ENCODE data around the gene SELENON. TPM values are rescaled to one million over a fixed set of nuclear protein-coding genes. Genes with fewer than 3 reads are reported as not detected.

The SELENON gene, protein sequence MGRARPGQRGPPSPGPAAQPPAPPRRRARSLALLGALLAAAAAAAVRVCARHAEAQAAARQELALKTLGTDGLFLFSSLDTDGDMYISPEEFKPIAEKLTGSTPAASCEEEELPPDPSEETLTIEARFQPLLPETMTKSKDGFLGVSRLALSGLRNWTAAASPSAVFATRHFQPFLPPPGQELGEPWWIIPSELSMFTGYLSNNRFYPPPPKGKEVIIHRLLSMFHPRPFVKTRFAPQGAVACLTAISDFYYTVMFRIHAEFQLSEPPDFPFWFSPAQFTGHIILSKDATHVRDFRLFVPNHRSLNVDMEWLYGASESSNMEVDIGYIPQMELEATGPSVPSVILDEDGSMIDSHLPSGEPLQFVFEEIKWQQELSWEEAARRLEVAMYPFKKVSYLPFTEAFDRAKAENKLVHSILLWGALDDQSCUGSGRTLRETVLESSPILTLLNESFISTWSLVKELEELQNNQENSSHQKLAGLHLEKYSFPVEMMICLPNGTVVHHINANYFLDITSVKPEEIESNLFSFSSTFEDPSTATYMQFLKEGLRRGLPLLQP
- 12.9 TPM for total RNA-seq (2013)
- 10 to 100 TPM in 1 of 3 donors, 1 to 10 TPM in 2; 1.5 to 31.5 (median 3.5) TPM for polyA plus RNA-seq
- 15.8 and 29.8 TPM in 2 replicates for polyA minus RNA-seq
- 3.9 to 45.7 (median 13.0) reads per million in 11 experiments for total RNA-seq

DNA sequence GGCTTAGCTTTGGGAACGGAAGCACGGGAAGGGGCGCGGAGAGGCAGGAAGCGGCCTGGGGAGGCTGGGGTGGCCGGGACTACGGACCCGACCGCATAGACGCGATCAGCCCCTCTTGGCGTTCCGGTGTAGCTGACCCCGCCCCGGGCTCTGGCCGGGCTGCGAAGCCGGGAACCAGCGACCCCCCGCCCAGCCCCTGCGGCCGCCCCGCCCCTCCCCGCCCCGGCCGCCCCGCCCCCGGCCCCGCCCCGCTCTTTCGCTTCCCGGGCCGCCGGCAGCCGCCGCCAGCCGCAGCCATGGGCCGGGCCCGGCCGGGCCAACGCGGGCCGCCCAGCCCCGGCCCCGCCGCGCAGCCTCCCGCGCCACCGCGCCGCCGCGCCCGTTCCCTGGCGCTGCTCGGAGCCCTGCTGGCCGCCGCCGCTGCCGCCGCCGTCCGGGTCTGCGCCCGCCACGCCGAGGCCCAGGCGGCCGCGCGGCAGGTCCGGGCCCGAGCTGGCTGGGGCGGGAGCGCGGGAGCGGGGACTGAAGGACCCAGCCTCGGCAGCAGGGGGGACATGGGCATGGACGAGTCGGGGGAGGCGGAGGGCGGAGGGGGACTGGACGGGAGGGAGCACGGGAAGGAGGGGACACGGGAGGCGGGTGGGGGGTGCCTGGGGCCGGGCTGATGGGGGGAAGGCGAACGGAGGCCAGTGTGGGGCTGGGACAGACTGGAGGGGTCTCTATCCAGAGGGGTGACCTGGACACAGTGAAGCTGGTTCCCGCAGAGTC is at the start of gene SELENON:
Gene SELENON, plus strand, starts transcription at position 259 of the 768 bp plus-strand sequence. Its CDS starts 38 bp downstream, at position 297.
- no peaks in the 10 kb centered on the region for H3K9me3 ChIP-seq (replicated peaks in 1 of 2; ENCODE audit: control insufficient read depth in 1 of 2, insufficient read depth in 1 of 2, low read length in 2 of 2)
- under 1% methylated on average over 76 of the region's 91 CpGs for WGBS (ENCODE audit: insufficient coverage)
- Mint-ChIP-seq H3K4me1 (peaks cover 43% of the 10 kb centered on the region), H3K36me3 (peaks cover 3 to 13% of the 10 kb centered on the region in 2 donors), H3K27ac (peak within 1 kb of the TSS in 4 of 7 donors; percentile 42 to 86 (median 79)), H3K9me3 (no peaks in the 10 kb centered on the region), H3K27me3 (ENCODE audit: low read depth in 3 of 3) (peaks cover 1 to 2% (median 2%) of the 10 kb centered on the region in 3 donors), H3K4me3 (peak within 1 kb of the TSS; percentile 90 to 93)
- no peaks in the 10 kb centered on the region for H3K27me3 ChIP-seq (ENCODE audit: control insufficient read depth in 2 of 2, insufficient read depth in 2 of 2, low read length in 2 of 2)
- H3K4me2 ChIP-seq (replicated peaks; ENCODE audit: extremely low read depth, low read length, poor library complexity, severe bottlenecking): peak within 1 kb of the TSS; percentile 85
- peak within 1 kb of the TSS; percentile 65 for H3K9ac ChIP-seq (ENCODE audit: insufficient read depth, low read length, poor library complexity, severe bottlenecking)
- DNase-seq: peak in 1 of 3 donors; percentile 16
- H4K20me1 ChIP-seq (ENCODE audit: insufficient read depth, low read length): no peaks in the 10 kb centered on the region
- intact Hi-C loops (cut with micrococcal nuclease): loop anchor here (10.0 kb wide), 1 partner anchor 185 kb away; the partner anchor contains the start of gene MAN1C1 (in 2 of the 2)
- peak within 1 kb of the TSS; percentile 86 for H2AFZ ChIP-seq (ENCODE audit: insufficient read depth, low read depth, low read length, poor library complexity, severe bottlenecking)
- H3K4me3 ChIP-seq (replicated peaks in 1 of 3; ENCODE audit: low read depth in 2 of 3, low read length in 3 of 3): peak within 1 kb of the TSS; percentile 48 to 78 (median 61)
- TF ChIP-seq, protein P1, sequence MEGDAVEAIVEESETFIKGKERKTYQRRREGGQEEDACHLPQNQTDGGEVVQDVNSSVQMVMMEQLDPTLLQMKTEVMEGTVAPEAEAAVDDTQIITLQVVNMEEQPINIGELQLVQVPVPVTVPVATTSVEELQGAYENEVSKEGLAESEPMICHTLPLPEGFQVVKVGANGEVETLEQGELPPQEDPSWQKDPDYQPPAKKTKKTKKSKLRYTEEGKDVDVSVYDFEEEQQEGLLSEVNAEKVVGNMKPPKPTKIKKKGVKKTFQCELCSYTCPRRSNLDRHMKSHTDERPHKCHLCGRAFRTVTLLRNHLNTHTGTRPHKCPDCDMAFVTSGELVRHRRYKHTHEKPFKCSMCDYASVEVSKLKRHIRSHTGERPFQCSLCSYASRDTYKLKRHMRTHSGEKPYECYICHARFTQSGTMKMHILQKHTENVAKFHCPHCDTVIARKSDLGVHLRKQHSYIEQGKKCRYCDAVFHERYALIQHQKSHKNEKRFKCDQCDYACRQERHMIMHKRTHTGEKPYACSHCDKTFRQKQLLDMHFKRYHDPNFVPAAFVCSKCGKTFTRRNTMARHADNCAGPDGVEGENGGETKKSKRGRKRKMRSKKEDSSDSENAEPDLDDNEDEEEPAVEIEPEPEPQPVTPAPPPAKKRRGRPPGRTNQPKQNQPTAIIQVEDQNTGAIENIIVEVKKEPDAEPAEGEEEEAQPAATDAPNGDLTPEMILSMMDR (IDR thresholded peaks at IDR 0.05): no peak
- H3K4me1 ChIP-seq (ENCODE audit: control insufficient read depth in 1 of 2, insufficient read depth in 2 of 2, low read length in 2 of 2): peaks cover 13 to 16% of the 10 kb centered on the region in 2 donors
- H3K79me2 ChIP-seq (ENCODE audit: insufficient read depth, low read length): no peaks in the 10 kb centered on the region
- H3K36me3 ChIP-seq (replicated peaks in 1 of 2; ENCODE audit: control insufficient read depth in 1 of 2, insufficient read depth in 2 of 2, low read length in 2 of 2): peaks cover 3 to 5% of the 10 kb centered on the region in 2 donors
- H3K27ac ChIP-seq (ENCODE audit: low read depth in 1 of 2, low read length in 2 of 2): peak within 1 kb of the TSS in 1 of 2 donors; percentile 33
